ENCODE measurements around the gene TRAF4.

- TF ChIP-seq, protein P1, sequence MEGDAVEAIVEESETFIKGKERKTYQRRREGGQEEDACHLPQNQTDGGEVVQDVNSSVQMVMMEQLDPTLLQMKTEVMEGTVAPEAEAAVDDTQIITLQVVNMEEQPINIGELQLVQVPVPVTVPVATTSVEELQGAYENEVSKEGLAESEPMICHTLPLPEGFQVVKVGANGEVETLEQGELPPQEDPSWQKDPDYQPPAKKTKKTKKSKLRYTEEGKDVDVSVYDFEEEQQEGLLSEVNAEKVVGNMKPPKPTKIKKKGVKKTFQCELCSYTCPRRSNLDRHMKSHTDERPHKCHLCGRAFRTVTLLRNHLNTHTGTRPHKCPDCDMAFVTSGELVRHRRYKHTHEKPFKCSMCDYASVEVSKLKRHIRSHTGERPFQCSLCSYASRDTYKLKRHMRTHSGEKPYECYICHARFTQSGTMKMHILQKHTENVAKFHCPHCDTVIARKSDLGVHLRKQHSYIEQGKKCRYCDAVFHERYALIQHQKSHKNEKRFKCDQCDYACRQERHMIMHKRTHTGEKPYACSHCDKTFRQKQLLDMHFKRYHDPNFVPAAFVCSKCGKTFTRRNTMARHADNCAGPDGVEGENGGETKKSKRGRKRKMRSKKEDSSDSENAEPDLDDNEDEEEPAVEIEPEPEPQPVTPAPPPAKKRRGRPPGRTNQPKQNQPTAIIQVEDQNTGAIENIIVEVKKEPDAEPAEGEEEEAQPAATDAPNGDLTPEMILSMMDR (IDR thresholded peaks at IDR 0.05; ENCODE audit: poor library complexity, severe bottlenecking): no peak
- TF ChIP-seq POLR2AphosphoS5 (IDR thresholded peaks at IDR 0.05): no peak
- TF ChIP-seq EZH2 (IDR thresholded peaks at IDR 0.05; ENCODE audit: borderline replicate concordance, insufficient read depth, low read length, poor library complexity, severe bottlenecking): no peak
- TF ChIP-seq, protein P2, sequence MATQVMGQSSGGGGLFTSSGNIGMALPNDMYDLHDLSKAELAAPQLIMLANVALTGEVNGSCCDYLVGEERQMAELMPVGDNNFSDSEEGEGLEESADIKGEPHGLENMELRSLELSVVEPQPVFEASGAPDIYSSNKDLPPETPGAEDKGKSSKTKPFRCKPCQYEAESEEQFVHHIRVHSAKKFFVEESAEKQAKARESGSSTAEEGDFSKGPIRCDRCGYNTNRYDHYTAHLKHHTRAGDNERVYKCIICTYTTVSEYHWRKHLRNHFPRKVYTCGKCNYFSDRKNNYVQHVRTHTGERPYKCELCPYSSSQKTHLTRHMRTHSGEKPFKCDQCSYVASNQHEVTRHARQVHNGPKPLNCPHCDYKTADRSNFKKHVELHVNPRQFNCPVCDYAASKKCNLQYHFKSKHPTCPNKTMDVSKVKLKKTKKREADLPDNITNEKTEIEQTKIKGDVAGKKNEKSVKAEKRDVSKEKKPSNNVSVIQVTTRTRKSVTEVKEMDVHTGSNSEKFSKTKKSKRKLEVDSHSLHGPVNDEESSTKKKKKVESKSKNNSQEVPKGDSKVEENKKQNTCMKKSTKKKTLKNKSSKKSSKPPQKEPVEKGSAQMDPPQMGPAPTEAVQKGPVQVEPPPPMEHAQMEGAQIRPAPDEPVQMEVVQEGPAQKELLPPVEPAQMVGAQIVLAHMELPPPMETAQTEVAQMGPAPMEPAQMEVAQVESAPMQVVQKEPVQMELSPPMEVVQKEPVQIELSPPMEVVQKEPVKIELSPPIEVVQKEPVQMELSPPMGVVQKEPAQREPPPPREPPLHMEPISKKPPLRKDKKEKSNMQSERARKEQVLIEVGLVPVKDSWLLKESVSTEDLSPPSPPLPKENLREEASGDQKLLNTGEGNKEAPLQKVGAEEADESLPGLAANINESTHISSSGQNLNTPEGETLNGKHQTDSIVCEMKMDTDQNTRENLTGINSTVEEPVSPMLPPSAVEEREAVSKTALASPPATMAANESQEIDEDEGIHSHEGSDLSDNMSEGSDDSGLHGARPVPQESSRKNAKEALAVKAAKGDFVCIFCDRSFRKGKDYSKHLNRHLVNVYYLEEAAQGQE (IDR thresholded peaks at IDR 0.05; ENCODE audit: borderline replicate concordance): no peak
- no peak for TF ChIP-seq RAD21 (conservative IDR thresholded peaks at IDR 0.05)
- no peak for TF ChIP-seq TAF1 (IDR thresholded peaks at IDR 0.05; ENCODE audit: low read depth)
These were observed 38.0 kb upstream of the TRAF4 start for GRCh38 chr17:28705728-28706334.

Data from neural cell (in vitro differentiated cells).